Ramos (cell line): ENCODE measurements around the gene SHISA4.
"Not testable (repeated sequence)": the region's sequence is repeated elsewhere in the genome, so short reads cannot be mapped to it uniquely, and the experiment has no call there.

Experiments used
- in situ Hi-C: fragments of 300-500 bp; cut with MboI; formaldehyde crosslinking; loops from one replicate; pipeline ENCODE4 v1.14.3; 2022; ENCODE audit warnings: low sequenced_read_pairs; ENCODE audit not compliant: unreplicated experiment

SHISA4 gene

GRCh38 chr1:201888282-201889089 lies at the start of gene SHISA4:
Gene SHISA4, plus strand, starts transcription at chr1:201888898. Its CDS starts 97 bp downstream, at chr1:201888995.
- in situ Hi-C loops = no loop called here

- in situ Hi-C loops = not testable (repeated sequence)
These were observed 49.6 kb upstream of the SHISA4 start for GRCh38 chr1:201839089-201839488.

GRCh38 chr1:201840055-201840454 lies 48.6 kb upstream of the SHISA4 start:
- in situ Hi-C loops = no loop called here

GRCh38 chr1:201840490-201840889 lies 48.2 kb upstream of the SHISA4 start:
- in situ Hi-C loops = no loop called here

GRCh38 chr1:201841265-201841912 lies 47.3 kb upstream of the SHISA4 start:
- in situ Hi-C loops = no loop called here

- in situ Hi-C loops = no loop called here
These were observed 46.1 kb upstream of the SHISA4 start for GRCh38 chr1:201842472-201843027.

GRCh38 chr1:201845331-201846083 lies 43.2 kb upstream of the SHISA4 start:
- in situ Hi-C loops = no loop called here

GRCh38 chr1:201847150-201847549 lies 41.5 kb upstream of the SHISA4 start:
- in situ Hi-C loops = no loop called here

GRCh38 chr1:201848230-201848629 lies 40.5 kb upstream of the SHISA4 start:
- in situ Hi-C loops = no loop called here

GRCh38 chr1:201849372-201850052 lies 39.2 kb upstream of the SHISA4 start:
- in situ Hi-C loops = no loop called here

- in situ Hi-C loops = no loop called here
These were observed 38.7 kb upstream of the SHISA4 start for GRCh38 chr1:201850053-201850397.

- in situ Hi-C loops = no loop called here
These were observed 36.7 kb upstream of the SHISA4 start for GRCh38 chr1:201851949-201852348.

- in situ Hi-C loops = not testable (repeated sequence)
These were observed 32.0 kb upstream of the SHISA4 start for GRCh38 chr1:201856722-201857121.

GRCh38 chr1:201859424-201859823 lies 29.3 kb upstream of the SHISA4 start:
- in situ Hi-C loops = no loop called here

- in situ Hi-C loops = no loop called here
These were observed 27.2 kb upstream of the SHISA4 start for GRCh38 chr1:201861448-201861847.

GRCh38 chr1:201870397-201870796 lies 18.3 kb upstream of the SHISA4 start:
- in situ Hi-C loops = no loop called here

GRCh38 chr1:201874672-201875071 lies 14.0 kb upstream of the SHISA4 start:
- in situ Hi-C loops = no loop called here

GRCh38 chr1:201876148-201876818 lies 12.4 kb upstream of the SHISA4 start:
- in situ Hi-C loops = no loop called here

GRCh38 chr1:201877877-201878401 lies 10.8 kb upstream of the SHISA4 start:
- in situ Hi-C loops = no loop called here
